DOHH2 (cell line): ENCODE data around the gene OBP2A.

Experiments
- CTCF ChIP-seq: fragments of 200-600 bp; sonication (generic); IDR thresholded peaks from one replicate; pipeline ENCODE4 v1.5.1; 2014; ENCODE audit warnings: antibody characterized with exemption, mild to moderate bottlenecking, low read depth, low read length; ENCODE audit not compliant: poor library complexity, severe bottlenecking
- EZH2phosphoT487 ChIP-seq: fragments of 200-600 bp; sonication (generic); IDR thresholded peaks from 2 replicates; pipeline ENCODE4 v1.6.1; 2017; ENCODE audit warnings: borderline replicate concordance, mild to moderate bottlenecking, antibody characterized with exemption, low read length, moderate library complexity, mixed read lengths

- no peak for TF ChIP-seq CTCF
- no peak for TF ChIP-seq EZH2phosphoT487
These were observed 22.1 kb downstream of the OBP2A start for GRCh38 chr9:135568026-135568425.
